ENCODE results near the gene DOCK7. TPM values are rescaled to one million over a fixed set of nuclear protein-coding genes. Genes with fewer than 3 reads are reported as not detected.
"Not testable (repeated sequence)": the region's sequence is repeated elsewhere in the genome, so short reads cannot be mapped to it uniquely, and the experiment has no call there.

DOCK7 gene
- total and polyA plus RNA-seq, 2 donors: 7.4 to 19.2 TPM

- 96% methylated on average over 5 of the region's 5 CpGs for WGBS
These were observed 10.0 kb upstream of the DOCK7 start for GRCh38 chr1:62698161-62698560.

GRCh38 chr1:62694479-62694878 is 6.3 kb upstream of the DOCK7 start:
- H3K4me3 ChIP-seq (ENCODE audit: low read length in 2 of 2); H3K27ac ChIP-seq (ENCODE audit: low read depth in 1 of 2, low read length in 1 of 2); H3K9me3 ChIP-seq (ENCODE audit: control insufficient read depth in 2 of 2, insufficient read depth in 1 of 2, low read length in 1 of 2); H3K27me3 ChIP-seq (ENCODE audit: control insufficient read depth in 2 of 2, insufficient read depth in 1 of 2, low read length in 1 of 2); H3K4me1 ChIP-seq (ENCODE audit: control insufficient read depth in 2 of 2, insufficient read depth in 2 of 2, low read length in 2 of 2); H3K36me3 ChIP-seq (ENCODE audit: control insufficient read depth in 2 of 2, insufficient read depth in 2 of 2, low read length in 1 of 2); DNase-seq (ENCODE audit: low read depth in 6 of 9, low spot score in 9 of 9): not testable (repeated sequence)
- WGBS: 97% methylated on average over 7 of the region's 7 CpGs

More at GRCh38 chr1:62698161-62698560, 10.0 kb upstream of the DOCK7 start:
- not testable (repeated sequence) for H3K4me3 ChIP-seq (ENCODE audit: low read length in 2 of 2); DNase-seq (ENCODE audit: low read depth in 6 of 9, low spot score in 9 of 9); H3K4me1 ChIP-seq (ENCODE audit: control insufficient read depth in 2 of 2, insufficient read depth in 2 of 2, low read length in 2 of 2); H3K9me3 ChIP-seq (ENCODE audit: control insufficient read depth in 2 of 2, insufficient read depth in 1 of 2, low read length in 1 of 2); H3K27me3 ChIP-seq (ENCODE audit: control insufficient read depth in 2 of 2, insufficient read depth in 1 of 2, low read length in 1 of 2); H3K27ac ChIP-seq (ENCODE audit: low read depth in 1 of 2, low read length in 1 of 2); H3K36me3 ChIP-seq (ENCODE audit: control insufficient read depth in 2 of 2, insufficient read depth in 2 of 2, low read length in 1 of 2)

GRCh38 chr1:62693123-62693522 is 4.9 kb upstream of the DOCK7 start:
- Histone ChIP-seq H3K36me3 (ENCODE audit: control insufficient read depth in 2 of 2, insufficient read depth in 2 of 2, low read length in 1 of 2) (no peaks in the 10 kb centered on the region), H3K9me3 (ENCODE audit: control insufficient read depth in 2 of 2, insufficient read depth in 1 of 2, low read length in 1 of 2) (no peaks in the 10 kb centered on the region), H3K4me1 (ENCODE audit: control insufficient read depth in 2 of 2, insufficient read depth in 2 of 2, low read length in 2 of 2) (peaks cover 0 to 4% of the 10 kb centered on the region in 2 donors), H3K4me3 (ENCODE audit: low read length in 2 of 2) (no peak overlapping the region), H3K27ac (ENCODE audit: low read depth in 1 of 2, low read length in 1 of 2) (no peak overlapping the region), H3K27me3 (ENCODE audit: control insufficient read depth in 2 of 2, insufficient read depth in 1 of 2, low read length in 1 of 2) (no peaks in the 10 kb centered on the region)
- DNase-seq (ENCODE audit: low read depth in 6 of 9, low spot score in 9 of 9): no peak
- WGBS: 96% methylated on average over 4 of the region's 4 CpGs

GRCh38 chr1:62691062-62691844 is 3.1 kb upstream of the DOCK7 start:
- no peak for DNase-seq (ENCODE audit: low read depth in 6 of 9, low spot score in 9 of 9)
- Histone ChIP-seq H3K4me3 (ENCODE audit: low read length in 2 of 2) (no peak overlapping the region), H3K36me3 (ENCODE audit: control insufficient read depth in 2 of 2, insufficient read depth in 2 of 2, low read length in 1 of 2) (no peaks in the 10 kb centered on the region), H3K4me1 (ENCODE audit: control insufficient read depth in 2 of 2, insufficient read depth in 2 of 2, low read length in 2 of 2) (peaks cover 0 to 13% of the 10 kb centered on the region in 2 donors), H3K27ac (ENCODE audit: low read depth in 1 of 2, low read length in 1 of 2) (no peak overlapping the region), H3K9me3 (ENCODE audit: control insufficient read depth in 2 of 2, insufficient read depth in 1 of 2, low read length in 1 of 2) (no peaks in the 10 kb centered on the region), H3K27me3 (ENCODE audit: control insufficient read depth in 2 of 2, insufficient read depth in 1 of 2, low read length in 1 of 2) (no peaks in the 10 kb centered on the region)
- WGBS: 98% methylated on average over 2 of the region's 2 CpGs

GRCh38 chr1:62689524-62689923 is 1.3 kb upstream of the DOCK7 start:
- no peaks in the 10 kb centered on the region for H3K27me3 ChIP-seq (ENCODE audit: control insufficient read depth in 2 of 2, insufficient read depth in 1 of 2, low read length in 1 of 2)
- peak overlapping the region in 1 of 2 donors; percentile 18 for H3K27ac ChIP-seq (ENCODE audit: low read depth in 1 of 2, low read length in 1 of 2)
- WGBS: 100% methylated on average over 1 of the region's 1 CpG
- no peaks in the 10 kb centered on the region for H3K36me3 ChIP-seq (ENCODE audit: control insufficient read depth in 2 of 2, insufficient read depth in 2 of 2, low read length in 1 of 2)
- no peak overlapping the region for H3K4me3 ChIP-seq (ENCODE audit: low read length in 2 of 2)
- peaks cover 0 to 13% of the 10 kb centered on the region in 2 donors for H3K4me1 ChIP-seq (ENCODE audit: control insufficient read depth in 2 of 2, insufficient read depth in 2 of 2, low read length in 2 of 2)
- no peak for DNase-seq (ENCODE audit: low read depth in 6 of 9, low spot score in 9 of 9)
- H3K9me3 ChIP-seq (ENCODE audit: control insufficient read depth in 2 of 2, insufficient read depth in 1 of 2, low read length in 1 of 2): no peaks in the 10 kb centered on the region

GRCh38 chr1:62688687-62689085 is 500 bp upstream of the DOCK7 start:
- Histone ChIP-seq H3K9me3 (ENCODE audit: control insufficient read depth in 2 of 2, insufficient read depth in 1 of 2, low read length in 1 of 2) (no peaks in the 10 kb centered on the region), H3K27ac (ENCODE audit: low read depth in 1 of 2, low read length in 1 of 2) (peak overlapping the region; percentile 12 to 87), H3K27me3 (ENCODE audit: control insufficient read depth in 2 of 2, insufficient read depth in 1 of 2, low read length in 1 of 2) (no peaks in the 10 kb centered on the region), H3K4me3 (ENCODE audit: low read length in 2 of 2) (peak overlapping the region; percentile 57 to 82), H3K4me1 (ENCODE audit: control insufficient read depth in 2 of 2, insufficient read depth in 2 of 2, low read length in 2 of 2) (peaks cover 0 to 13% of the 10 kb centered on the region in 2 donors), H3K36me3 (ENCODE audit: control insufficient read depth in 2 of 2, insufficient read depth in 2 of 2, low read length in 1 of 2) (no peaks in the 10 kb centered on the region)
- DNase-seq (ENCODE audit: low read depth in 6 of 9, low spot score in 9 of 9): peak in 5 of 9 donors; percentile 6 to 30 (median 22)
- WGBS: 1% methylated on average over 10 of the region's 10 CpGs

GRCh38 chr1:62687421-62687902 is 724 bp downstream of the DOCK7 start:
- no peaks in the 10 kb centered on the region for H3K36me3 ChIP-seq (ENCODE audit: control insufficient read depth in 2 of 2, insufficient read depth in 2 of 2, low read length in 1 of 2)
- no peaks in the 10 kb centered on the region for H3K9me3 ChIP-seq (ENCODE audit: control insufficient read depth in 2 of 2, insufficient read depth in 1 of 2, low read length in 1 of 2)
- WGBS: 1% methylated on average over 33 of the region's 33 CpGs
- peak overlapping the region; percentile 57 to 82 for H3K4me3 ChIP-seq (ENCODE audit: low read length in 2 of 2)
- H3K27ac ChIP-seq (ENCODE audit: low read depth in 1 of 2, low read length in 1 of 2): peak overlapping the region; percentile 79 to 87
- H3K4me1 ChIP-seq (ENCODE audit: control insufficient read depth in 2 of 2, insufficient read depth in 2 of 2, low read length in 2 of 2): peaks cover 0 to 13% of the 10 kb centered on the region in 2 donors
- no peaks in the 10 kb centered on the region for H3K27me3 ChIP-seq (ENCODE audit: control insufficient read depth in 2 of 2, insufficient read depth in 1 of 2, low read length in 1 of 2)
- peak; percentile 22 to 74 (median 40) for DNase-seq (ENCODE audit: low read depth in 6 of 9, low spot score in 9 of 9)

GRCh38 chr1:62686822-62687221 is 1.4 kb downstream of the DOCK7 start:
- DNase-seq (ENCODE audit: low read depth in 6 of 9, low spot score in 9 of 9): no peak
- 91% methylated on average over 7 of the region's 7 CpGs for WGBS
- Histone ChIP-seq H3K36me3 (ENCODE audit: control insufficient read depth in 2 of 2, insufficient read depth in 2 of 2, low read length in 1 of 2) (no peaks in the 10 kb centered on the region), H3K27ac (ENCODE audit: low read depth in 1 of 2, low read length in 1 of 2) (no peak overlapping the region), H3K4me3 (ENCODE audit: low read length in 2 of 2) (no peak overlapping the region), H3K4me1 (ENCODE audit: control insufficient read depth in 2 of 2, insufficient read depth in 2 of 2, low read length in 2 of 2) (peaks cover 0 to 13% of the 10 kb centered on the region in 2 donors), H3K9me3 (ENCODE audit: control insufficient read depth in 2 of 2, insufficient read depth in 1 of 2, low read length in 1 of 2) (no peaks in the 10 kb centered on the region), H3K27me3 (ENCODE audit: control insufficient read depth in 2 of 2, insufficient read depth in 1 of 2, low read length in 1 of 2) (no peaks in the 10 kb centered on the region)

GRCh38 chr1:62685431-62685859 is 2.7 kb downstream of the DOCK7 start:
- no peak overlapping the region for H3K4me3 ChIP-seq (ENCODE audit: low read length in 2 of 2)
- DNase-seq (ENCODE audit: low read depth in 6 of 9, low spot score in 9 of 9): no peak
- H3K9me3 ChIP-seq (ENCODE audit: control insufficient read depth in 2 of 2, insufficient read depth in 1 of 2, low read length in 1 of 2): no peaks in the 10 kb centered on the region
- H3K36me3 ChIP-seq (ENCODE audit: control insufficient read depth in 2 of 2, insufficient read depth in 2 of 2, low read length in 1 of 2): no peaks in the 10 kb centered on the region
- no peak overlapping the region for H3K27ac ChIP-seq (ENCODE audit: low read depth in 1 of 2, low read length in 1 of 2)
- 94% methylated on average over 3 of the region's 3 CpGs for WGBS
- no peaks in the 10 kb centered on the region for H3K27me3 ChIP-seq (ENCODE audit: control insufficient read depth in 2 of 2, insufficient read depth in 1 of 2, low read length in 1 of 2)
- H3K4me1 ChIP-seq (ENCODE audit: control insufficient read depth in 2 of 2, insufficient read depth in 2 of 2, low read length in 2 of 2): peaks cover 0 to 13% of the 10 kb centered on the region in 2 donors
